Activated B cell treated with CpG ODN at 0.5 μM for 24 hours (primary cell): ENCODE measurements around the gene CROT. TPM values are rescaled to one million over a fixed set of nuclear protein-coding genes. Genes with fewer than 3 reads are reported as not detected.

ENCODE experiments used
- ATAC-seq: fragments of 200-7000 bp; cut with Tn5 transposase; one replicate; pipeline ENCODE4 v1.10.0; 2021; ENCODE audit warnings: low read depth, mild to moderate bottlenecking, moderate library complexity
- CTCF ChIA-PET: fragments of 350-600 bp; sonication (Branson Sonifier 250); formaldehyde crosslinking; loops from one replicate; lab custom pipeline; 2021; ENCODE audit warnings: antibody characterized with exemption; lab: Charles Lee
- POLR2A ChIA-PET: fragments of 350-600 bp; sonication (Branson Sonifier 250); formaldehyde crosslinking; loops from one replicate; lab custom pipeline; 2021; ENCODE audit warnings: antibody characterized with exemption; lab: Charles Lee
- DNase-seq: peaks from one replicate; pipeline ENCODE4 v3.0.0; 2022
- H3K27ac Mint-ChIP-seq: one replicate; pipeline ENCODE4 v1.8.0; 2020; ENCODE audit warnings: mixed read lengths
- H3K27me3 Mint-ChIP-seq: one replicate; pipeline ENCODE4 v1.8.0; 2021; ENCODE audit warnings: mixed read lengths
- H3K36me3 Mint-ChIP-seq: one replicate; pipeline ENCODE4 v1.8.0; 2021; ENCODE audit warnings: low read depth, mixed read lengths
- H3K4me1 Mint-ChIP-seq: one replicate; pipeline ENCODE4 v1.8.0; 2021; ENCODE audit warnings: mixed read lengths
- H3K4me3 Mint-ChIP-seq: one replicate; pipeline ENCODE4 v1.8.0; 2020; ENCODE audit warnings: mild to moderate bottlenecking, mixed read lengths
- H3K9me3 Mint-ChIP-seq: one replicate; pipeline ENCODE4 v1.8.0; 2020; ENCODE audit warnings: mixed read lengths
- CTCF ChIP-seq: fragments of 200-600 bp; IDR thresholded peaks from one replicate; pipeline ENCODE4 v1.8.0; 2022; ENCODE audit warnings: antibody characterized with exemption, mild to moderate bottlenecking
- intact Hi-C: fragments of 100-400 bp; cut with micrococcal nuclease; formaldehyde crosslinking; loops from one replicate; pipeline ENCODE4 v1.15.1; 2024
- total RNA-seq: library from RNA; stranded (reverse); gene quantifications from 2 replicates; pipeline ENCODE4 v1.2.3, GENCODE V29; 2022

Gene CROT
- total RNA-seq, 1 donor from 2014 or later: 9.2 TPM

GRCh38 chr7:87380905-87381304 is 35.4 kb downstream of the CROT start:
- H3K4me1 Mint-ChIP-seq: no peaks in the 10 kb centered on the region
- no peak for TF ChIP-seq CTCF
- no peak overlapping the region for H3K4me3 Mint-ChIP-seq
- H3K9me3 Mint-ChIP-seq: peaks cover 5% of the 10 kb centered on the region
- intact Hi-C loops: no loop called here
- DNase-seq: no peak
- POLR2A ChIA-PET: no interaction called here
- ATAC-seq: no peak
- H3K27me3 Mint-ChIP-seq: no peaks in the 10 kb centered on the region
- peaks cover 43% of the 10 kb centered on the region for H3K36me3 Mint-ChIP-seq
- H3K27ac Mint-ChIP-seq: no peak overlapping the region
- CTCF ChIA-PET: interaction anchor here (1.4 kb wide), 1 partner anchor 35 kb away, joined by 3 read pairs; no protein-coding TSS in a partner anchor

GRCh38 chr7:87391020-87391701 is 45.7 kb downstream of the CROT start:
- no peak overlapping the region for H3K4me3 Mint-ChIP-seq
- DNase-seq (no peak), ATAC-seq (no peak)
- H3K27ac Mint-ChIP-seq: no peak overlapping the region
- ChIA-PET POLR2A (interaction anchor here (0.9 kb wide), 1 partner anchor 174 kb away, joined by 3 read pairs; no protein-coding TSS in a partner anchor), CTCF (no interaction called here)
- peaks cover 54% of the 10 kb centered on the region for H3K36me3 Mint-ChIP-seq
- H3K9me3 Mint-ChIP-seq: no peaks in the 10 kb centered on the region
- intact Hi-C loops: no loop called here
- H3K4me1 Mint-ChIP-seq: no peaks in the 10 kb centered on the region
- TF ChIP-seq CTCF: no peak
- no peaks in the 10 kb centered on the region for H3K27me3 Mint-ChIP-seq

GRCh38 chr7:87395442-87396020 is 50.1 kb downstream of the CROT start:
- Mint-ChIP-seq H3K27ac (no peak overlapping the region), H3K4me3 (no peak overlapping the region), H3K9me3 (no peaks in the 10 kb centered on the region), H3K36me3 (peaks cover 51% of the 10 kb centered on the region), H3K27me3 (no peaks in the 10 kb centered on the region), H3K4me1 (no peaks in the 10 kb centered on the region)
- intact Hi-C loops: no loop called here
- CTCF ChIA-PET: no interaction called here
- ATAC-seq: no peak
- POLR2A ChIA-PET: no interaction called here
- TF ChIP-seq CTCF: no peak
- no peak for DNase-seq

GRCh38 chr7:87398446-87398845 is 53.0 kb downstream of the CROT start:
- Mint-ChIP-seq H3K36me3 (peaks cover 58% of the 10 kb centered on the region), H3K27me3 (no peaks in the 10 kb centered on the region), H3K27ac (no peak overlapping the region), H3K4me3 (no peak overlapping the region), H3K9me3 (no peaks in the 10 kb centered on the region), H3K4me1 (no peaks in the 10 kb centered on the region)
- ATAC-seq (no peak), DNase-seq (no peak)
- TF ChIP-seq CTCF: no peak
- ChIA-PET POLR2A (no interaction called here), CTCF (no interaction called here)
- intact Hi-C loops: no loop called here

GRCh38 chr7:87404674-87405073 is 59.2 kb downstream of the CROT start:
- H3K27ac Mint-ChIP-seq: no peak overlapping the region
- intact Hi-C loops: no loop called here
- H3K27me3 Mint-ChIP-seq: no peaks in the 10 kb centered on the region
- ChIA-PET CTCF (interaction anchor here (5.0 kb wide), 1 partner anchor 11 kb away, joined by 20 read pairs; no protein-coding TSS in a partner anchor), POLR2A (no interaction called here)
- no peaks in the 10 kb centered on the region for H3K9me3 Mint-ChIP-seq
- TF ChIP-seq CTCF: no peak
- DNase-seq (no peak), ATAC-seq (no peak)
- H3K4me3 Mint-ChIP-seq: no peak overlapping the region
- H3K4me1 Mint-ChIP-seq: no peaks in the 10 kb centered on the region
- H3K36me3 Mint-ChIP-seq: peaks cover 69% of the 10 kb centered on the region
